Measurements from ENCODE around the gene MAP2K7.
A peak's percentile ranks its signal among the peaks of the same experiment; 100 is the strongest.
"Not testable (repeated sequence)": the region's sequence is repeated elsewhere in the genome, so short reads cannot be mapped to it uniquely, and the experiment has no call there.

The MAP2K7 gene

DNA sequence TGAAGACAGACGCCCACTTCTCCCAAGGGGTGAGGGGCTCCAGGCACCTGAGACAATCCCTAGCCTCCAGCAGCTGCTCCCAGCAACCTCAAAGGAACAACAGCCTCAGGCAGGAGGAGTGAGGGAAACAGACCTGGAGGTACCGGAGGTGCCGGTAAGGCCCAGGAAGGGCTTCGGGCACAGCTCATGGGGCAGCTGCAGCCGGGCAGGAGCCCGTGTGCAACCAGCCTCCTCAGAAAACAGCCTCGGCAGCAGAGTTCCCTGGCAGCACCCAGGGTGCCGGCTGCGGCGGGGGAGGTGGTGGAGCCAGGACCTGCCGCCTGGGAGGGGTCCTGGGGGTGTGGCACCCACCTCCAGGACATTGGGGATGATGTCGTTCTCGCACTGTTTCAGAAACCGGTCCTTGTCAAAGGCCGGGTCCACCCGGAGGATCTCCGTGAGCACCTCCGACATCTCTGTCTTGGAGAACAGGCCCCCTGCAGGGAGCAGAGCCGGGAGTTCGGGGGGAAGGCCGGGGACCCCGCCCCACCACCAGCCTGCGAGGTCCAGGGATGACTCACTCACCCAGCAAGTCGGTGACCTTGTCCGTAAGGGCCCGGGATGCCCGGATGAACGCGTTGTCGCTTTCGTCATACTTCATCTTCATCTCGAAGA, 28.7 kb downstream of the MAP2K7 start:
- DNase-seq (ENCODE audit: low read depth) = no peak

DNA sequence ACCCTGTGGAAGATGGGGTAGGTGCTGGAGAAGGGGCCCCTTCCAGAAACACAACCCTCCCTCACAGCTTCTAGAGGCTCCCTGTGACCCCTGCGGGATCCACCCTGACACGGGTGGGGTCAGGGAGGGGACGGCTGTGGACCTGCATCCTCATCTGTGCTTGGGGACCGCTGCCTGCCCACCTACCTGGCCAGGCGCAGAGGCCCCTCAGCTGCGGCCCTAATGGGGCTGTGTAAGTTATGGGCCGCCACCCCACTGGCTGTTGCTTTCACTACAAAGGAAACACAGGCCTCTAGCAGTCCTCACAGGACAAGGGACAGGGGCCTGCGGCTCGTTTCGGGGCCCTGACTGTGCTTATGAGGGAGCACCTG, 29.2 kb downstream of the MAP2K7 start:
- DNase-seq (ENCODE audit: low read depth) = no peak

DNA sequence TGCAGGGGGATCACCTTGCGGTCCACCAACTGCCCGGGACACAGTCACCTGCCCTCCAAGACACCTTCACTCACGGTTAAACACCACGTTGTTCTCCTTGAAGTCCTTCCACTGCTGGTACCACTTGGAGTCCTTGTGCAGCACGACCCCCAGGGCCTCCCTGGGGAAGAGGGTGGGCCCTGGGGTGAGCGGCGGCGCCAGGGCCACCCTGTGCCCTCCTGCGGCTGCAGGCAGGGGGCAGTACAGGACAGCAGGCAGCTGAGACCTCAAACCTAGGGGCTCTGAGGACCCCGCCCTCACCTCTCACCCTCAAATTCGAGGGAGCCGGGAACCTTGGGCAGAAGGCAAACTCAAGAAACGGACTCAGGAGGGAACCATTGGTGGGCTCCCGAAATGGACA, 29.7 kb downstream of the MAP2K7 start:
- DNase-seq (ENCODE audit: low read depth) = no peak

DNA sequence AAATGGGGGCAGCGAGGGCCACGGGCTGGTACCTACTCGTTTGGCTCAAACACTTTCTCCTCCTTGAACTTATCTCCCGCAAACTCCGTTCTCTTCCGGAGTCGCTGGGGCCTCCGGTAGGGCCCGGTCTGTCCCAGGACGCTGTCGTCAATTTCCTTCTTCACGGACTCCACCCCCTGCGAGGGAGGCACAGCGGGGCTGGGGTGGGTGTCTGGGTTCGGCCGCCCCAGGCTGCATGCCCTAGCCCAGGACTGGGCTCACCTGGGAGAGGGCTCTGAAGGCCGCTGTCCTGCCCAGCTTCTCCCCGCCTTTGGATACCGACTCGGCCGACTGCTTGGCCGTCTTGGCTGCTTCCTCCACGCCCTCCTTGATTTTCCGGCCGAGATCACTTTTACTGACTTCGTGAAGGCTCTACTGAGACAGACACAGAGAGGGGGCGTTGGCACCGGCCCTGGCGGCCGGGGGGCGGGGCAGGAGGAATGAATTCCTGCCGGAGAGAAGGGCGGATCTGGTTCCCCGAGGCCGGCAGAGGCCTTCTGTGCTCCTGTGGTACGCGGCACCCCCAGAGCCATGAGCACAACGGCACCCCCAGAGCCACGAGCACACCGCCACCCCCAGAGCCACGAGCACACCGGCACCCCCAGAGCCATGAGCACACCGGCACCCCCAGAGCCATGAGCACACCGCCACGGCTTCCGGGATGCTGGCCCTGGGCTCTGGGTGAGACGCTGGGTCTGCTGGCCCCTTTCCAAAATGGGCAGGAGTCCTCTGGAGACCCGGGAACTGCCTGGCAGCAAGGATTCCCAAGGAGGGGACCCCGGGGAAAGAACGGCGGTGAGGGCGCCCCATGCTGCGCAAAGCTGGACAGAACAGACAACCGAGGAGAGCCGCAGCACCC, 30.4 kb downstream of the MAP2K7 start:
- DNase-seq (ENCODE audit: low read depth) = no peak

DNA sequence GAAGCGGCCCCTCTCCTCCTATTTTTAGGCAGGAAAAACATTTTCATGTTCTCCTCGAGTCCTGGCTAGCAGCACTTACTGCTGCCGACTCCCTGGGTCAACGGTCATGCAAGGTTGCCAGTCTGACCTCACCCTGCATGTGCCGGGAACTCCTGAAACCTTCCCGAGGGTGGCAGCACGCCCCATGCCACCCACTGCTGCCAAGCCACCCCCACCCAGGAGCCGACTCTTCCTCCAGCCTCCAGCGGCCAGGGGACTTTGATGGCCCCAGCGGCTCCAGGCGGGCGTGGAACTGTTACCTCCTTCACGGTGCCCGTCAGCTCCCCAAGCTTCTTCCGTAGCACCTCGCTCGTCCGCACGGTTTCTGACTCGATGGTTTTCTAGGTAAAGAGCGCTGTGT, 31.1 kb downstream of the MAP2K7 start:
- DNase-seq (ENCODE audit: low read depth) = no peak

DNA sequence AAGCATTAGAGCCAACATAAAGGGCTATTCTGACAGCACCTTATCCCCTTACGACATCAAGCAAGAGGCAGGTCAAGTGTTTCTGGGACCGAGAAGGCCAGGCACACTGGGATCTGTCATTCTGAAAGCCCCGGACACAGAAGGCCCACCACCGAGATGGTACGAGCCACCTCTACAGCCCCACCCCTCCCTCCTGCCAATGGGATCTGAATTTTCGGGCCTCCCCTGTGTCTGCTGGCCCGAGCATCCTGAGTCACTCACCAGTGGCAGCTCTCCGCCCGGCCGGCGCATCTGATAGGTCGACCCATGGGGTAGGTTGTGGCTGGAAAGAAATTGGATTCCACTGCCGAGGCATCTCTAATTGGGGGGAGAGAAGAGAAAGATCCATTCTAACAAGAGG, 37.2 kb downstream of the MAP2K7 start:
- no peak for DNase-seq (ENCODE audit: low read depth)

DNA sequence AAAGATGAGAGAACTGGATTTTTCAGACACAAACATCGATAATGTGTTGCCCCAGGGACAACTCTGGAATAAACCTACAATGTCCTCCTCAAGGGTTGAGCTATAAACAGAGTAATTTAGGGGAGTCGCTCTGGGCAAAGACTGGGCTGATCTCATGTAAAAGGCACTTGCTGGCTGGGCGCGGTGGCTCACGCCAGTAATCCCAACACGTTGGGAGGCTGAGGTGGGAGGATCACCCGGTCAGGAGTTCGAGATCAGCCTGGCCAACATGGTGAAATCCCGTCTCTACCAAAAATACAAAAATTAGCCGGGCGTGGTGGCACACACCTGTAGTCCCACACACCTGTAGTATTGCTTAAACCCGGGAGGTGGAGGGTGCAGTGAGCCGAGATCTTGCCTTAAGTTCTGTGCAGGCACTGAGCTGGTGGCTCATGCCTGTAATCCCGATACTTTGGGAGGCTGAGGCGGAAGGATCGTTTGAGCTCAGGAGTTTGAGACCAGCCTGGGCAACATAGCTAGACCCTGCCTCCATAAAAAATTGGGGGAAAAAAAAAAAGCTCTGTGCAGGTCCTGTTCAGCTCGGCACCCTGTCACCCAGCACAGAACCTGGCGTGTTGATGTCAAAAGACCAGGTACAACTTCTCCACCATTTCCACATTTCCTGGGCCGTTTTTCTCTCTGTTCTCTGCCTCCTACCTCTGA, 38.4 kb downstream of the MAP2K7 start:
- no peak for DNase-seq (ENCODE audit: low read depth)

DNA sequence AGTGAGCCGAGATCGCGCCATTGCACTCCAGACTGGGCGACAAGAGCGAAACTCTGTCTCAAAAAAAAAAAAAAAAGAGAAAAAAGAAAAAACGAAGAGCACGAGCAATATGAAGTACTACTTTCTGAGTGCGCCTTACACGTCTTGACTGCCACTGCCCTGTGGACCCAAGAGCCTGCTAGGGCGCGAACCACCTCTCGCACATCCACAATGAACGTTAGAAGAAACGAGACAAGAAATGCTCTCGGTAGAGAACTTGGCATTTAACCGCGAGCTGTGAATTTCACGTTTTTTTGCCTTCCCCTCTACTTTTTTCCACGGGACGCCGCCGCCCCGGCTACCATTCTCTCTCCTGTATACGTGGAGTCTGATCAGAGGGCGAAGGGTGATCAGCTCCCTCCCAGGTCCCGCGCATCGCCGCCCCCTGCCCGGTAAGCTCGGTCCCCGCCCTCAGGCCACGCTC, 39.3 kb downstream of the MAP2K7 start:
- no peak for DNase-seq (ENCODE audit: low read depth)

DNA sequence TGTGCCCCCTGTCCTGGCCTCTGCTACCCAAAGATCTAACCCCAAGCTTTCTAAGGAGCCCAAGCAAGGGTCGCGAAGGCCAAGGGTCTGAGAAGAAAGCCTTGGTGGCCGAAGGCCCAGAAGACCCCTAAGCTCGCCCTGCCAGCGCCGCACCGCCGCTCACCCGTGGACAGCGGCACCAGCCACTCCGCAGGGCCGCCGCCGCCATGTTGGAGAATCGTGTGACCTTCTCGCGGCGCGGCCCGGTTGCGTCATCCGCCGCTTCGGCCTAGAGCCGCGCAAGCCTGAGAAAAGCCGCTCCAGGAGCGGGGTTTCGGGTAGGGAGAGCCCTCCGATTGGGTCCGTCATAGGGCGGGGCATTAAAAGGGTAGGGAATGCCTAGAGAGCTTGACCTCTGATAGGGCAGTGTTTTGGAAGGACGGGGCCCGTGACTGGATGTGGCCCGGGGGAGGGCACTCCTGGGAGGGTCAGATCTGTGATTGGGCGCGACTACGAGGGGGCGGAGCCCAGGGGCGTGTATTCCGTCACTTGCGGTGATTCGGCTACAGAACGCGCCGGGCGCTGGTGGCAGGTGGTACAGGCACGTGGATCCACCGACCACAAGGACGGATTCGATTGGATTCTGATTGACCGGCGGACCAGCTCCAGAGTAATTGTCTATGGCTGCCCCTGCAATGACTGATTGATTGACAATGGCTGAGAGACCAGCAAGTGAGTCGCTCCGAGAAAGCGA, 39.9 kb downstream of the MAP2K7 start, which contains the start of gene TIMM44:
TSS of gene TIMM44 (minus strand) at position 223 of the 733 bp plus-strand sequence. CDS start at position 208, 15 bp downstream.
- DNase-seq (ENCODE audit: low read depth) = peak; percentile 96

DNA sequence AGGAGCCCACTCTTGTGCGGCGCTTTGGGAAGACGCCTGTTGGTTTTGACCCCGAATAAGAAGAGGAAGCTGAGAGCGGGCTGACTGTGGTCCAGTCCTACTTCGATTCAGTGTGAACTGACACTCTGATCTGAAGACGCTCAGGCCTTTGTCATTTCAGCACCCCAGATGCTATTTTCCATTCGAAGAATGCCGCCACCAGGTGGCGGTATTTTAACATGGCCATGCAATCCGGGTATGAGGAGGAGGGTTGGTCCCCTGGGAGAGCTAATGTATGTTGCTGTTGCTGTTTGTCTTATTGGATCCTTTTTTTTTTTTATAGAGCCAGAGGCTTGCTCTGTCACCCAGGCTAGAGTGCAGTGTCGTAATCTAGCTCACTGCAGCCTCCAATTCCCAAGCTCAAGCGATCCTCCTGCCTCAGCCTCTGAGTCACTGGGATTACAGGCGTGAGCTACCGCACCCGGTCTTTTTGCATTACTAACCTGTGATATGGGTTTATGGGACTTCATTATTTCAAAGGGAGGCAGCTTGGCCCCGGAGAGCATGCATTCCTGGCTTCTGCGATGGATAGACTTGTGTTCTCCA, 40.6 kb downstream of the MAP2K7 start:
- peak; percentile 71 for DNase-seq (ENCODE audit: low read depth)

DNA sequence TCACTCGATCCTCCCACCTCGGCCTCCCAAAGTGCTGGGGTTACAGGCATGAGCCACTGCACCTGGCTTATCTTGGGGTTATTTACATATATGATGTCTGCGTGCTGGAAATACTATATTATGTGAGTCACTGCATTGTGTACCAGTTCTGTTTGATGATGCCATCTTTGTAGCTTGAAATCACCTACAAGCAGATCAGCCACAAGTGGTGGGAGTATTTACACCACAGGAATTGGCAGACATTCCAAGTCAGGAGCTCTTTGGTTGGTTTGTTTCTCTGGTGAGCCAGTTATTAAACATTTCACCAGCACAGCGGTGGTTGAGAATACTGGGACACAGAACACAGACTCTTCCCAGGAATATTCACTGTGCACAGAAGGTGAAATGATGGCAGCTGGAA, 44.3 kb downstream of the MAP2K7 start:
- DNase-seq (ENCODE audit: low read depth) = no peak

DNA sequence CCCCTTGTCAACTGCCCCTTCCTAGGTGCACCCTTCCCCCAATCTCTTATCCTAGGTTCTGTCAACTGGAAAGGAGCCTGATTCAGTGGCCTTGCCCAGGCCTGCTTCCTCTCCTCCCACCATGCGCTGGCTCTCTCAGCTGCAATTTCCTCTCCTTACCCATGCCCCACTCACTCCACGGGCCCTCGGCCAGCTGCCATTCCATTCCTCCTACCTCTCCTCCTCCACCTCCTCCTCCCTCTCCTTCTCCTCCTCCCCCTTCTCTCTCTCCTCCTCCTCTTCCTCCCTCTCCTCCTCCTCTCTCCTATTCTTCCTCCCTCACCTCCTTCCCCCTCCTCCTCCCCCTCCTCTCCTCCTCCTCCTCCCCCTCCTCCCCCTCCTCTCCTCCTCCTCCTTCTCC, 49.4 kb downstream of the MAP2K7 start:
- DNase-seq (ENCODE audit: low read depth) = no peak

DNA sequence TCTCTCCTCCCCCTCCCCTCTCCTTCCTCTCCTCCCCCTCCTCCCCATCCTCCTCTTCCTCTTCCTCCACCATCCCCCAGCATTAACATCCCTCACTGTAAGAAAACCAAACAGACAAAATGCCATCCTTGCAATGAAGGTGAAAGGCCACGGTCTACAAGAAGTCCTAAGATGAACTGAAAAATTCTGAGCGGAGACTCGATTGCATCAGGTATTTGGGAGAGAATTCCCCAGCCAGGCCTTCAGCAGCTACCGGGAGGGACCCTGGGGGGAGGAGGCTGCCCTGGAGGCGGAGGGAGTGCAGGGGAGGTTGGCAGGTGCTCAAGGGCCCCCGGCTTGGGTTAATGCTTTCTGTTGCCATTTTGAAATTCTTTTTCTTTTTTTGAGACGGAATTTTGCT, 49.9 kb downstream of the MAP2K7 start:
- DNase-seq (ENCODE audit: low read depth) = no peak

DNA sequence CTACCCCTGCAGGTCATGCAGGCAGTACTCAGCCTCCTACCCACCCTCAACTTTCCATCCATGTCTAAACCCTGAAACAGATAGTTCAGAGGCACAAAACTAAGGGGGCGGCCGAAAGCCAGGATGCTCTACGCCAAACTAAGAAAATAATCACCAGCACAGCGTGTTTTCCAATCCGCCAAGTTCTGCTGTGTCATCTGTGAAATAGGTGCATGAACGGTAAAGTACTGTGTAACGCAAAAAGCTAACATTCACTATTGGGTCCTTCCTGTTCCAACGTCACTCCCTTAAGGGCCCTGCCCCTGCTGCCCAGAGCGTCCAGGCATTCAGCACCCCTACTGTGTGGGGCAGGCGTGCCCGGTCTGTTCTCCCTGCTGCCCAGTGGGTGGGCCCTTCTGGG, 52.0 kb downstream of the MAP2K7 start:
- no peak for DNase-seq (ENCODE audit: low read depth)

DNA sequence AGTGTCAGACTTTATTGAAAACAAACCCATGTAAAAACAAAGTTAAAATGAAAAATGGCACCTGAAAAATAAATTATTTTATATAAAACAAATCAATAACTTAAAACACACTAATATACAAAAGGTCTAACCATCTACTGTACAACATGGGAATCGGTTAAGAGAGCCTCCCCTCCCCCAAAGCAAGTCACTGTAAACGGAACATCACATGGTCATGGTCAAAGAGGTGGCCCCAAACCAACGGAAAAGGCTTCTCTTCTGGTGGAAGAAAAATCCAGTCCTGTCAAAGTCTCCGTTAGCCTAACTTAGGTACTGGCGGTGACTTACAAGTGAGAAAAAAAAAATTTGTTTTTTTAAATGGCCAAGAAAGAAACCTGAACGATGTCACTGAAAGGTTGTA, 55.5 kb downstream of the MAP2K7 start:
- DNase-seq (ENCODE audit: low read depth) = no peak

DNA sequence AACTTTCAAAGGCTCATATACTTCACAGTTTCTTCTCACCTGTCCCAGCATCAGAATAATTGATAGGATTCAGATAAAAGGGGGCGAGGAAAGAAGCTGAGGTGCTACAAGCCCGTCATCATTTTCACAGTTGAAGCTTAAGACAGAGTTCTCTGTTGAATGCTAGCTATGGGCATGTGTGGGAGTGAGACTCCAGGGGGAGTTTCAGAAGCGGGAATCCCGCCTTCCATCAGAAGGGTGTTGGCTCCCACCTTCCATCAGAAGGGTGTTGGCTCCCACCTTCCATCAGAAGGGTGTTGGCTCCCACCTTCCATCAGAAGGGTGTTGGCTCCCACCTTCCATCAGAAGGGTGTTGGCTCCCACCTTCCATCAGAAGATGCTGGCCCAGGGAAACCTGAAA, 57.4 kb downstream of the MAP2K7 start:
- not testable (repeated sequence) for DNase-seq (ENCODE audit: low read depth)

DNA sequence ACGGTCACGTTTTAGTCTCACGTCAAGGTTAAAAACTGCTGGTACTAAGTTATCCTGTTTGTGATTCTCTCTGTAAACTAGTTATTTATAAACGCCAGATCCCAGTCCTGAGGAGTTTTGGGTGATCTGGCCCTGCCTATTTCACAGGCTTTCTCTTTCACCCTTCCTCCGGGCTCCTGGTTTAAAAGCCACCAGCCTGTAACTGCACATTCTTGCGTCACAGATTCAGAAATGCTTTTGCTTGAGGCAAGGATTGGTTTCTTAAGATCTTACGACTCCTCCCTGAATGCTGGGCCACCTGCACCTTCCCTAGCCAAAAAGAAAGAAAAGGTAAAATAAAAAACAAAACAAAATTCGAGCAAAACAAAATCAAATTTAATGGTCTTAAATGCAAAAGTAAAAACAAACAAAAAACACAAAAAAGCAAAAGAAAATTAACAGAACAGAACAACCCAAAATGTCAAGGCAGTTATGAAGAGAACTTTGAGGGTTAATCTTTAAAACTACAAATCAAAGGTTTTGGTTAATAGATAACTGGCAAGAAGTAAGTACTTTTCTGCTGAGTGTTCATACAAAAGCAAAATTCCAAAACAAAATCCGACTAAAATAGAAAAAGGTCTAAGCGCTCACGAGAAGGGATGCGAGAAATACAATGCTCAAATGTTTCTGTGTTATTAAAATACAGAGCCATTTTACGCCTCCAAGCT, 58.4 kb downstream of the MAP2K7 start:
- DNase-seq (ENCODE audit: low read depth) = no peak

DNA sequence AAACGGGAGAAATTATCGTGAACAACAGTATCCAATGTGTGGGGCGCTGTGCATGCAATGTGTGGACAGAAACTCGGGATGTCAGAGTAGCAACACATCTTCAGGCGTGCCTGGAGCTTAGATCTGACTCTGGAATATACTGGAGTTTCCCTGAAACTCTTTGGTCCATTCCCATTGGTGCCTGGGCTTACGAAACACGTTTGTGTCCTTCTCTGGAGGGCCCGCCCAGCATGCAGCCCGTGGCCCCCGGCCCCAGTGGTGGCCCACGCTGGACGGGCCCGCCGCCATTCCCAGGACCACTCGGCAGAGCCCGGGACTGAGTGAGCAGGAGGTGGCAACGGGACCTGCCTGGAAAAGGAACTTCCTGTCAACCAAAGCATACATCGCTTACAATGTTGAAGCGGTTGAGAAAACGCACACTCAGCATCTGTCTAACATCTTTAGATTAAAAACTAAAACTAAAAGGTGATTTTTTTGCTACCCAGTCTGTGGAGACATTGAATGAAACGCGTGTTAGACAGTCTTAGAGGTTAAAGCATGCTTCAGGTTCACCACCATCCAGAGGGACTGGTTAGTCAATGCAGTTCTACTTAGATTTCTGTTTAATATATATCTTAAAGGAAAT, 59.1 kb downstream of the MAP2K7 start:
- DNase-seq (ENCODE audit: low read depth) = no peak

DNA sequence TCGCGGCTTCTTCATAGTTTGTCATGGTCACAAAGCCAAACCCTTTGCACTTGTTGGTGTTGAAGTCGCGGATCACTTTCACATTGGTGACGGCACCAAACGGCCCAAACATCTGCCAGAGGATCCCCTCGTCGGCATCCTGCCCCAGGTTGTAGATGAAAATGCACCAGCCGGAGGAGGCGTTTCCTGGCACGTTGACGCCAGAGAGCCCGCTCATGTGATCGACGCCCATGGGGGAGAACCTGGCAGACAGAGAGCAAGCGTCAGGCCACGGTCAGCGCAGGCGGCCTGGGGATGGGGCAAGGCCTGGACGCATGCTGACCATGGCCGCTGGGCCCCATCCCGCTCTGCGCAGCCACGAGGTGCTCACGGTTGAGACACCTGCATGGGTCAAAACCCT, 59.9 kb downstream of the MAP2K7 start:
- no peak for DNase-seq (ENCODE audit: low read depth)
